ENCODE measurements around the gene DEXI.

The DEXI gene

DNA sequence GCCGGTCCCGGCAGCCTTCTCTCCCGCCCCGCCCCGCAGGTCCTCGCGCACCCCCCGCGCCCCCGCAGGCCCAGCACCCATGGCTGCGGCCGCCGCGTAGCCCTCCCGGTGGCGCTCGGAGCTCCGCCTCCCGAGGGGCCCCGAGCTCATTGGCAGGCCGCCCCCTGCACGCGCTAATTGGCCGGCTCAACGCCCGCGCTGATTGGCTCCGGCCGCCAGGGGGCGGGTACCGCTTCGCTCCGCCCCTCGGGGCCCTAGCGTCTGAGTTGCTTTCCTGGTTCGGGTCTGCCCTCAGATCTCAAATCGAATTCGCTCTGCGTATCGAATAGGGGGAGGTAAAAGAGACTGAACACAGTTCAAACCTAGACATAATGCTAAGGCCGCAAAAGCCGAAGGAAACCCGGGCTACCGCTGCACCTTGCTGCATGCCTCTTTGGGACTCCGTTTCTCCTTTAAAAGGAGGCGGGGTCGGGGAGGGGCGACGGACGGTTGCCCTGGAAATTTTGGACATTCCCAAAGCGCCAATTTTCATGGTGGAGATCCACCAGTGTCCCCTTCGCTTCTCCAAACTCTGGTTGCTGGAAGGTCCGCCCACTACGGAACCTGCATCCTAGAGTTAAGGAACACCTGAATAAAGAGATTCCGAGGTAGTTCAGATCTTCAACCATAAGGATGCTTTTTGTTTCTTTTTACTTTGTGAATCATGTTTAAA is at the start of gene DEXI:
TSS of gene DEXI (minus strand) at position 117 of the 712 bp plus-strand sequence. CDS start 463 bp downstream, outside the sequence.
- peak; percentile 95 for DNase-seq

DNA sequence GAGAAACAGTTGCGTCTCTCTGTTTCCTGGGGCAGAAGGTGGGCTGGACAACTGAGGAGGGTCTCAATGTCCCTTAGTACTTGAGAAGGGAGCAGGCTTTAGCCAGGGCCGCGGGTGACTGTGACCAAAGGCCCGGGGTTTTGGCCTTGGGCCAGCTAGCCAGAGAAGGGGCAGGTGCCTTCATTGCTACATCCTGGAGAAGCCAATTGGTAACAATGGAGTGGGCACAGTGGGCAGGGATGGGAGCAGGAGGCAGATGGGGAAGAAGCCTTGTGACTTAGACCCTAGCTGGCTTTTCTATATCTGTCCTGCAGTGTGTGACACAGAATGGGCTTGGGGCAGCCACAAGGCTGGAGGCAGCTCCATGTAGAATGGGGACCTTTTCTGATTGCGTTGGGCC is 48.1 kb upstream of the DEXI start:
- DNase-seq = no peak

DNA sequence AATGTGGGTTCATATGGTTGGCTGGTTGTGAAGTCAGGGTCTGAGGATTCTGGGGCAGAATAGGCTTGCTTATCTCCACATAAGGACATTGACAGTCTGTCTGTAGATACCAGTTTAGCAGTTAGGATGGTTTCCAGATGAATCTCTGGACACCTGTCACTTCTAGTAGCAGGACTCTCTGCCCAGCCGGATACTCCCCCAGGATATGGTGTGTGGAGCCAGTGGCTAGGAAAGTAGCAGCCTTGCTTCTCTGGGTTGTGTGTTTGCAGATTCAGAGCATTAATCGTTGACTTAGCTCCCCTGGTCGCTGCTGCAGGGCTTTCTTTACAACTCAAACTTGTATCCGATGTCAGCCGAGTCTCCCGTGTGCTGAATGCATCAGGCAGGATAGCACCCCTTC is 47.3 kb upstream of the DEXI start:
- DNase-seq = no peak

DNA sequence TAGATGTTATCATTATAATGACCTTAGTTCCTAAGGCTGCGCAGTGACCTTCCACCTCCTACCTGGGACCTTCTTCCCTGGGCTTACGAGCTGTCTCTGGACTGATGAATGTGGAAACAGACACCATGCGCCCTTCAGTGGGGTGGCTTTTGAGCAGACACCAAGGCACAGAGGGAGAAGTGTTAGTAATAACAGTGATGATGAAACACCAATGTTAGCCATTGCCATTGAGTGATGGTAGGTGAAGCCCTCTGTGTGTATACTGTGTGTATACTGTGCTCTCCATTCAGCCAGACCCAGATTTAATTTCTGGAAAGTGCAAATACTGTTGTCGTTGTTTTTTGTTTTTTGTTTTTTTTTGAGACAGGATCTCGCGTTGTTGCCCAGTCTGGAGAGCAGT is 46.6 kb upstream of the DEXI start:
- no peak for DNase-seq

DNA sequence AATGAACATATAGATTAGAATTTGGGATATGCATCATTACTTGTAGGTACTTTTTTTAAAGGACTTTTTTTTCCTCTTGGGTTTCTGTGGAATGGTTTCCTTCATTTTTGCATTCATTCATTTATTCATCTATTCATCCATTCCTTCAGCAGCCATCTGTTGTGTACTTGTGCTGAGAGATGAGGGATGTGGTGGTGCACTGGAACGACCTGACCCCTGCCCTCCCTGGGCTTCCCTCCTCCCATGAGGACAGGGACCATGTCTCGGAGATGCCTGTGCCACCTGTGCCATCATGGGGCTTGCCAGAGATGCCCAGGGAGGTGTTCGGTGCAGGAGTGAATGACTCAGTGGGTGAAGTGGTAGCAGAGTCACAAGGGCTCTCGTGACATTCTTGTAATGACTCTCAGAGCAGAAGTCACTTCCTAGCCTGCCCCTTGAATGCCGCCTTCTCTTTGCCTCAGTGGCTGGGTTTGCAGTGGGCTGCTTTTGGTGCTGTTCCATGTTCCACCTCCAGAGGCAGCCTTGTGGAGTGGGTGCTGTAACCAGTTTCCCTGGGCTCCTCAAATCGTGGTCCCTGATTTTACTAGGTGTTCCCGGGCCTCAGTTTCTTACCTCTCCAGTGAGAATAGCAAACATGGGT is 46.0 kb upstream of the DEXI start:
- DNase-seq = no peak

DNA sequence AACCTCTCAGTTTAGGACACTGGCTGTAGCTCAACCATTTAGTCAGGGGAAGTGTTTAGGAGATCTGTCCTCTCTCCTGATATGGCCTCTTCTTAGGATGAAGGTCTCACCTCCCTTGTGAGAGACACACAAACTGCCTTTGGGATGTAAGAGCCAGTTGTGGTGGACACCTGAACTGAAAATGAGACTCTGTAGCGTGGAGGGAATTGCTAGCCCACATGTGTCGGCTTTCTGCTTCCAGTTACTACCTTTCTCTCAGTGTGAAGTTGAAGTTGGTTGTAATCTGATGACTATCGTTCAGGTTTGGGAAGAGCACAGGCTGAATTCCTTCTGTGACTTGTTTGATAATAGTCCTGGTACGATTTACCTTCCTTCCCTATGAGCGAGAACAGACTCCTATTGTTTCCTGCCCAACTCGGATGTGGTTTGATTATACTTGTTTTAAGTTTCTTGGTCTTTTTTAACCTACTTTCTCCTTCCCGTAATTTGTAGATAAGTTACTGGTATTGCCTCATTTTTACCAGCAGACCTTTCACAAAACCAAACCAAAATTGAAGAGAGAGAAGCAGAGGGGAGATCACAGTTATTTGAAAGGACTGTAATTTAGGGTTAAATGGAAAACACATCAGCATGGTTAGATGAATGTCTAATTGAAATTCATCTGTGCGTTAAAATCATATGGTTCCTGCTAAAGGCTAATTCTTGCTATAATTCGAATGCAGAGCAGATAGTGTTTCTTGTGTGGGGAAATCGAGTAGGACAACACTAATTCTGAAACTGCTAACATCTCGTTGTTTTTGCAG is 45.3 kb upstream of the DEXI start:
- no peak for DNase-seq

DNA sequence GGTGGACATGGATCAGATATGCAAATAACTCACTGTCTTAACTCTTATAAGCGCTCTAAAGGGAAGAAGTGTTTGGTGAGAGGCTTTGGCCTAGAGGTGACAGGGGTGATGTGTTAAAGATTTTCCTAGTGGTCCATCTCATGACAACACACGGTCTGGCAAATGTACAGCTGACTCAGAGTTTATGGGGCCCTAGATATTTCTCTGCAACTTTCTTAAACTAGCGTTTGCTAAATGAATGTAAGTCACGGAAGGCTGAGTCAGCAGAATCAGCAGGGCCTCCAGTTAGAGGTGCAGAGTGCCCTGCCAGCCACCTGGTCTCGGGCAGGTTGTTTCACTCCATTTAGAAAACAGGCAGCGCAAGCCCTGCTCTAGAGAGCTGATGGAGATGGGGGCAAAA is 42.2 kb upstream of the DEXI start:
- no peak for DNase-seq

DNA sequence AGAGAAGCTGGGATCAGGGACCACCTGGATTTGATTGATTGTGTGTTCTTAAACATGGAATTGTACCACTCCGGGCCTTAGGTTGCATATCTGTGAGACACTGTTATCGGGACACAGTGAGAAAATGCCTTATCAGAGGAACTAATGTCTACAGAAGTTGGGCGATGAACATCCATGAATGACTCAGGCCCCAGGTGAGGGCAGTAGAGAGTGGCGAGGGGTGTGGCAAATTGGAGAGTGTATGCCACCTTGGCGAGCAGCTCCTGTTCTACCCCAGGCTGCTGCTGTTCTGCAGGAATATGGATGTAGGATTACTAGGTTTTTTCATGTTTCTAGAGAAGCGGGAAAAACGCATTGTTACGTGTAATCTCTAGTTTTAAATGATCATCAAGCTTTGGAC is 40.9 kb upstream of the DEXI start:
- no peak for DNase-seq

DNA sequence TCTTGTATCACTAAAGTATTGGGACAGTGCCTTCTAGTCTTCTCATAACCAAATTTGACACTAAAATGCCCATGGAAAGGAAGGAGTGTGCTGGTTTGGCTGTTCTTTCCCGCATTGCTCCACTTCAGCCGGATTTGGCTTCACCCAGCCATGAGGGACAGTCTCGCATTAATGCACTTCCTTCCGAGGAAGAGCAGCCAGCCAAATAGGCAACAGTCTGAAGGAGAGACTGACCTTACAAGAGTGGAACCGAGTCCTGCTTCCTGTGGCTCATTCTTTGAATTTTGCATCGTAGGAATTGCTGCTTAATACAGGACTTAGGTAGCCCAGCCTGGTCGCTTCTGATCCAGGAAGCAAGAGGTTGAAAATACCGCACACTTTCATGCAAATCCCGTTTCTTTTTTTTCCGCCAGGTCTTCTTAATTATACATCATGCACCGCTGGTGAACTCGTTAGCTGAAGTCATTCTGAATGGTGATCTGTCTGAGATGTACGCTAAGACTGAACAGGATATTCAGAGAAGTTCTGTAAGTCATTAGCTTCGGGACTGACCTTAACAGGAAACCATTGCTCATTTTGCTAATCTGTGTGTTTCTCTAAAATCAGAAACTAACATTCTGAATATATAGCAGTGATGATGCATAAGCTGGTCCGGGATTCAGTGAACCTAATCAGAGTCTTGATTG is 40.3 kb upstream of the DEXI start:
- no peak for DNase-seq

DNA sequence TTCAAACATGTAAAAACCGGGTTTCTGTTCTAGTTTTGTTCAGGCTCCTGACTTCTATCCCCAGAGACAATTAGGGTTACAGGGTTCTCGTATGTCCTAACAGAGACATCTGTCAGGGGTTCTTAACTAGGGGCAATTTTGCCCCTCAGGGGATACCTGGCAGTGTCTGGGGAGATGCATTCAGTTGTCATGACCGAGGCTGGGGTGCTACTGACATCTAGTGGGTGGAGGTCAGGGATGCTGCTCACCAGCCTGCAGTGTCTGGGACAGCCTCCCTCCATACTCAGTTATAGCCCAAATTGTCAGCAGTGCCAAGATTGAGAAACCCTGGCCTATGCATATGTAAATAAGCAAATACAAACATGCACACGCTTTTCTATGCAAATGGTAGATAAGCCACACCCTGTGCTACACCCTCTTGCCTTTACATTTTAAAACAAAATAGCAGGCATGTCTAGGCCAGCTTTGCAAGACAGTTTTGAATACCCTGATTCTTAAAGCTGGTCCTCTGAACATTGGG is 39.5 kb upstream of the DEXI start:
- DNase-seq = no peak

DNA sequence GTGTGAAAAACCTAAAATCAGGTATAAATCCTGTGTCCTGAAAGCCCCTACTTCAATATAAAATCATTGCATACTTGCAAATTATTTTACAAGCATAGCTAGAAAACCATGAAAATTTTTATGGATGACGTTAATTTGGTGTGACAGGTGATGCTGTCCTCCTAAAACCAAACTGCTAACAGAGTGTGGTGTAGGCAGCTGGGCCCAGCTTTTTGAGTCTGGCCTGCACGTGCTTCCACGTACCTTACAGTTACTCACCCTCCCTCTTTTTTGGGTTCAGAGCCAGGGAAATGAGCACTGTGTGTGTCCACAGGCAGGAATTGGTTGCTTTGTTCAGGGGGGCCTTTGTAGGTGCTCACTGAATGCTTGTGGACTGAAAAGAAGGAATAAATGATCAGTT is 38.5 kb upstream of the DEXI start:
- no peak for DNase-seq

DNA sequence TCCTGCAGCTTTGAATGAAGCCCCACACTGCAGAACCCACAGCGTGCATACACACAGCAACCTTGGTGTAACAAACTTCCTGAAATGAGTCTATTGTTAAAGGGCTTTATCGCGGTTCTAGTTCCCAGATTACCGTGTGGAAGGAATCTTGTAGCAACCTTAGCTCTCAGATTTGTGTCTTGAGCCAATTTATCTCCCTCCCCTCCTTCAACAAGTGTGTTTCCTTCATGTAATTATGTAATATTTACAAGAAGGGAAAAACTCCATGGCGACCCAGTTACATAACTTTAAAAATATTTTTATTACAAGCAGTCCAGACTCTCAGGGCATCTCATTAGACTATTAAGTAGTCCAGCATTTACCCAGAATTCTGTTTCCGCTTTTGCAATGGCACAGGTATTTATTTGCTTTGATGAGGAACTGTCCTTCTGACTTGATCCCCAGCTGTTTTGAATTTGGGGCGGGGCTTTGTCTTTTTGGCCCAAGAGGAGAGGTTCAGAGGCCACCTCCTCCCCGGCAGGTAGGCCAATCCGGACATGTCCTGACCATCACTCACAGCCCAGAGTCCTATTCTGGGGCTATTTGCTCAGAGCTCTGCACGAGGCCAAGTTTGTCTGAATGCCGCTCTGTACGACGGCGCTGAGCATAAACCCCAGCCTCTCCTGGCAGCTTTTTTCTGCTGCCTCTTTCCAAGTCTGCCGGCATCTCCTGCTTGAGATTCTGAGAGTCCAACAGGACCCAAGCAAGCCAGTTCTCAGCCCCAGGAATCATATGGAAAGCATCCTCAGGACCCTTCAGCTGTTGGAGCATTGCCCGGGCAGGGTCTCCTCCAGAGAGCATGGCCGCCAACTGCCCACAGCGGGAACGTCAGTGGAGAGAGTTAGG is 37.7 kb upstream of the DEXI start:
- DNase-seq = no peak

DNA sequence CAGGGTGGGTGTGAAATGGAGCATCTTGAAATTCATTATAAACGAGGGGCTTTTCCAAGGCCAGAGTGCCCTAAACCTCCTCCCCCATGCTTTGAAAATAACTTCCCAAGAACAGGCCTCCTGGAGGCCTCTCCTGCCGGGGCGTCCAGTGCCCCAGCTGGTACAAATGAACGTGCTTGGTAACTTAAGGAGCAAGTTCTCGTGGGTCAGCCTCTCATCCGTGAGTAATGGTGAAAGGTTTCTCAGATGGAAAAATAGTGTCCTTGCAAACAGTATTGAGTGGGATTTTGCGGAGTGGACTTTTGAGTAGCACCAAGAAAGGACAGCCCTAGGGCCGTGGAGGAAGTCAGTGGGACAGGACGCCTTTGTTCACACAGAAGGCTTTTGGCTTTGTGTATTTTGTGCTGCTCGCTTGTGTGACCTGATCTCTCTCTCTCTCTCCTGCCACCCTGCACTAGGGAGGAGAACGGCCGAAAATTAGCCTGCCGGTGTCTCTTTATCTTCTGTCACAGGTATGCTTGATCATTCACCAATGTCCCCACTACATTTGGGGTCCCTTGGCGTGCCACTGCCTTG is 36.7 kb upstream of the DEXI start:
- DNase-seq = no peak

DNA sequence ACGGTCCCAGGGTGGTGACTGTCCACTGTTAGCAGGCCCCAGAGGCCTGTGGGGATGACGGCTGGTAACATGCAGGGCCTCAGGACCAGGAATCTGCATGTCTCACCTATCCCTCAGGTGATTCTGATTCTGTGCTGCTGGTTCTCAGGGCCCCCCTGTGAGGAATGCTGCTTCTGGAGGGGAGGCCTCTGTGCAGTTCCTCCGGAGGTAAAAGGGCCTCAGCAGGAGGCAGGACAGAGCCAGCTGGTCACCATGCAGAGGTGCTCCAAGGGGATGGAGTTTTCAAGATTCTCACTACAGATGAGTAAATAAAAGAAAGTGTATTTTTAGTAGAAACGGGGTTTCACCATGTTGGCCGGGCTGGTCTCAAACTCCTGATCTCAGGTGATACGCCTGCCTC is 35.9 kb upstream of the DEXI start:
- DNase-seq = no peak

DNA sequence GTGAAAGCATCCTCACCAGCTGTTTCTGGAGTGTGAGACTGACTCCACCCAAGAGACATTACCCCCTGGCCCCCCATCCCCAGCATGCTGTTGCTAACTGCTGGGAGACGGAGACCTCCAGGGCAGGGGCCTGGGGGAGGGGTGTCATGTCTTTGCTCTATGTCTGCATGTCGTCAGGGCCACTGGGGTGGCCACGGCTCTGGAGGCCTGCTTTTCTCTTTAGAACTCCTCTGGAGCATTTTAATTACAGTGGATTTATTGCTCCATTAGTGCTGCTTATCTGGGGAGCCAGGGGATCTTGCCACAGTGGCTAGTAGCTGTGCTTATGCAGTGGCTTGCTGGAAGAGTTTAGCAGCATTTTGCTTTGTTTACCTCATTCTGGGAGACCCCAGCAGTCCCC is 34.4 kb upstream of the DEXI start:
- peak; percentile 91 for DNase-seq

DNA sequence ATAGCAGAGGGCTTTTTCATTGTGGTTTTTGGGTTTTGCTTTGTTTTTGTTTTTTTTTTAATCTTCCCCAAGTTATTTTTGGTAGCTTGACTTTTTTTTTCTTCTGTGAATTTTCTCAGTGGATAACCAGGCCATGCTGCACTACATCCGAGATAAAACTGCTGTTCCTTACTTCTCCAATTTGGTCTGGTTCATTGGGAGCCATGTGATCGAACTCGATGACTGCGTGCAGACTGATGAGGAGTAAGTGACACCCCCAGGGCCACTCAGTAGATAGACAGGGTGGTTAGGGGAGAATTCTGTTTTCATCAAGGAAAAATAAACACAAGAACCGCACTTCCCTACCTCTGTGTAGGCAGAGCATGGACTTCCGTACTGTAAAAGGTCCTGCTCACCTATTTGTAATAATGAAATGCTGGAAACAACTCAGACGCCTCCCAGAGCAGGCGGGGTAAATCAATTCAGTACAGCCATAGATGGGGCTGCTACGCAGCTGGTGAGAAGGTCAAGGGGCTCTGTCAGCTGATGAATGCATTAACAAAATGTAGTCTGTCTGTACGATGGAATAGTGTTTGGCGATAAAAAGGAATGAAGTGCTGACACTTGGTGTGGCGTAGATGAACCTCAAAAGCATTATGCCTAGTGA is 30.7 kb upstream of the DEXI start:
- DNase-seq = no peak

DNA sequence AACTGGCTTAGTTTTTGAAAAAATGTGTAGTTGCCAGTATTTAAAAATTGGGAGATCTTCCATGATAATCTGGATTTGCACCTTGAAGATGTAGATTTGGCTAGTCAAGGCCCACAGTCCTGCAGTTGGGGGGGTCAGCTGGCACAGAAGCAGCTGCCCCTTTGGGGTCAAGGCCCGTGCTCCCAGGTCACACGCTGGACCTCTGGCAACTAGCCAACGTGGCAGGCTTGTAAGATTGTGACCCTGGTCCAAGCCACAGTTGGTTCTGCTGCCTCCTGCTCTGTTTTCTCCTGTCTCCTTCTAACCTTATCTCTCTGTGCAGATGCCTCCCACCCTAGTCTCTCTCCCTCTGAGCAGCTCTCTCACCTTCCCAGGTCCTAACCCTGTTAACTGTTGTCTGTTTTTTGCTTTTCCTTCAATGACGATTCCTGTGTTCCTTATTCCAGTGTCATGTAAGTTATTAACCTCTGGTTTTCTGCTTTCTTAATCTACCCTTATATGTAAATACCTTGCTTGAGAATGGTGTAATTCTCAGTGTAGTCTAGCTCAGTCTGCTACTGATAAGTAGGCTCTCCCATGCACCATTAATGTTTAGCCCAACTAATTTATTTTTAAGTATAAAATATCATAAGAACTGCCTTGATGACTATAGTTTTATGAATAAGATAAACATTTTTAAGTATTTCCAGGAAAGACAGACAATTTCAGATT is 30.0 kb upstream of the DEXI start:
- DNase-seq = no peak

DNA sequence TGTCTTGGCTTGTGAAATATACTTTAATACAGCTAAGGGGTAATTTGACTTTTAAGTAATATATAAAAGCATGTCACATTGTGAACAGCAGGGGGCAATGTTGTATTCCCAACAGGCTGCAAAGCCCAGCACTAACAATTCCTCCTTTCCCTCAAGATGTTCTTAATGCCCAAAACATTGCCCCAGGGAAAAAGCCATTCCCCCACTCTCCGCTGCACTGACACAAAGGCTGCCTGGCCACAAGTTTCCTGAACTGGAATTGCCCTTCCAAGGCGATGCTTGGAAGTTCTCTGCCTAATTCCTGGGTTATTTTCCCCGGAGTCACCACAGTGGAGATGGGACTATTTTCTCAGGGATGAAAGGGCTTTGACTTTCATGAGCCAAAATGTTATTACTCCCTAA is 29.3 kb upstream of the DEXI start:
- peak; percentile 96 for DNase-seq

DNA sequence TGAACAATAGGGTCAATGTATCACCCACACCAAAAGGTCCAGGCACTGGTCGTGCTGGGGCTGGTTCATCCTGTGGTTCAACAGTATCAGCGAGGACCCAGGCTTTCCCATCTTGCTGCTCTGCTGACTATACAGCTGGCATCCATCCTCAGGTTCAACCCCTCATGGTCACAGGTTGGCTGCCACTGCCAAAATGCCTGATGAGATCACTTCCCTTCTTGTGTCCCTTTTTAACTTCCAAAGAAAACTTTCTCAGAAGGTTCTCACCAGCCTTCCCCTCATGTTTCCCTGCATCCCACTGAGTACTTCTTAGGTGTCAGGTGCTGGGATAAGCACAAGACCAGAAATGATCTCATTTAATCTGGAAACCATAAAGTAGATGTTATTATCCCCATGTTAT is 27.8 kb upstream of the DEXI start:
- no peak for DNase-seq

DNA sequence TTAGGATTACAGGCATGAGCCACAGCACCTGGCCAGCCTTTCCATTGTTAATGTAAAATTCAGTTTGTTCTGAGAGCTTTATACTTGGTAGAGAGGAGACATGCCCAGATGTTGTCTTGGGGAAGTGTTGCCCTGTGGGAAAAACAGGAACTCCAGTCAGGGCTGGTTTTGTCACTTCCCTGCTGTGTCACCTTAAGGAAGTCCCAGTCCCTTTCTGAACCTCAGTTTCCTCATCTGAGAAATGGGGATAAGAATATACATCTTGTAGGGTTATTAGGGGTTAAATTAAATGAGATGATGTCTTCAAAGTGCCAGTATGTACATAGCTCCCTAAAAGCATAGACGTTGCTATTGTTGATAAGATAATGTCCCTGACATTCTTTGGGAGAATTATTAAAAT is 27.3 kb upstream of the DEXI start:
- no peak for DNase-seq

DNA sequence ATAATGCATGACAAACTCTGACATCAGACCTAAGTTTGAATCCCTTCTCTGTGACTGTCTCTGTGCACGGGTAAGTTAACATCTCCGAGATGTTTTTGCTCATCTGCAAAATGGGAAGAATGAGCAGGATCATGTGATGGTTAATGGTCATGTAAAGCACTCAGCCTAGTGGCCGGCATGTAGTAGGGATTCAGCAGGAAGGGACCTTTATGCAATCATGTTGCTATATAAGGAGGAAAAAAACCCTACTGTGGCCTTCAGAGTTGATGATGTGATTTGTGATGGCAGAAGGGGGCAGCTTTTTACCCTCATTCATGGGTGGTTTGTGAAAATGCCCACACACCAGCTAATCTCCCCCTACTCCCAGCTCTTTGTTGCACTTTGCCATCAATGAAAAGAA is 26.2 kb upstream of the DEXI start:
- no peak for DNase-seq

Data from islet precursor cell (in vitro differentiated cells).